GM20000 (cell line): ENCODE results near the gene CD3D.
A peak's percentile ranks its signal among the peaks of the same experiment; 100 is the strongest.

Source experiments
- DNase-seq: peaks from one replicate; pipeline ENCODE4 v3.0.0; 2012; ENCODE audit warnings: low spot score
- TF ChIP-seq, protein P1 (sequence below): IDR thresholded peaks from 2 replicates; pipeline ENCODE4 v1.5.1; 2012; ENCODE audit warnings: mild to moderate bottlenecking, control low read depth; ENCODE audit errors: extremely low read depth, missing control alignments

Gene CD3D

DNA sequence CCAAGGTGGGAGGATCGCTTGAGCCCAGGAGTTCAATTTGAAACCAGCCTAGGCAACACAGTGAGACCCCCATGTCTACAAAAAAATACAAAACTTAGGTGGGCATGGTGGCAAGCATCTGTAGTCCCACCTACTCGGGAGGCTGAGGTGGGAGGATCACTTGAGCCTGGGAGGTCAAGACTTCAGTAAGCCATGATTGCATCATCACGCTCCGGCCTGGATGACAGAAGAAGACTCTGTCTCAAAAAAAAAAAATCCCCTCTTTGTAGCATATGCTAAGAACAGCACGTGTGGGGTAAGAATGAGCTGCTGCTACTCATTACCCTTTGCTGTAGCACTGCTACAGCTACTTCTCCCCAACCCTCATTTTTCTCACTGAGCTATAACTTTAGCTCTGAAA lies 31.4 kb upstream of the CD3D start:
- TF ChIP-seq, protein P1, sequence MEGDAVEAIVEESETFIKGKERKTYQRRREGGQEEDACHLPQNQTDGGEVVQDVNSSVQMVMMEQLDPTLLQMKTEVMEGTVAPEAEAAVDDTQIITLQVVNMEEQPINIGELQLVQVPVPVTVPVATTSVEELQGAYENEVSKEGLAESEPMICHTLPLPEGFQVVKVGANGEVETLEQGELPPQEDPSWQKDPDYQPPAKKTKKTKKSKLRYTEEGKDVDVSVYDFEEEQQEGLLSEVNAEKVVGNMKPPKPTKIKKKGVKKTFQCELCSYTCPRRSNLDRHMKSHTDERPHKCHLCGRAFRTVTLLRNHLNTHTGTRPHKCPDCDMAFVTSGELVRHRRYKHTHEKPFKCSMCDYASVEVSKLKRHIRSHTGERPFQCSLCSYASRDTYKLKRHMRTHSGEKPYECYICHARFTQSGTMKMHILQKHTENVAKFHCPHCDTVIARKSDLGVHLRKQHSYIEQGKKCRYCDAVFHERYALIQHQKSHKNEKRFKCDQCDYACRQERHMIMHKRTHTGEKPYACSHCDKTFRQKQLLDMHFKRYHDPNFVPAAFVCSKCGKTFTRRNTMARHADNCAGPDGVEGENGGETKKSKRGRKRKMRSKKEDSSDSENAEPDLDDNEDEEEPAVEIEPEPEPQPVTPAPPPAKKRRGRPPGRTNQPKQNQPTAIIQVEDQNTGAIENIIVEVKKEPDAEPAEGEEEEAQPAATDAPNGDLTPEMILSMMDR, result no peak
- DNase-seq, result no peak

DNA sequence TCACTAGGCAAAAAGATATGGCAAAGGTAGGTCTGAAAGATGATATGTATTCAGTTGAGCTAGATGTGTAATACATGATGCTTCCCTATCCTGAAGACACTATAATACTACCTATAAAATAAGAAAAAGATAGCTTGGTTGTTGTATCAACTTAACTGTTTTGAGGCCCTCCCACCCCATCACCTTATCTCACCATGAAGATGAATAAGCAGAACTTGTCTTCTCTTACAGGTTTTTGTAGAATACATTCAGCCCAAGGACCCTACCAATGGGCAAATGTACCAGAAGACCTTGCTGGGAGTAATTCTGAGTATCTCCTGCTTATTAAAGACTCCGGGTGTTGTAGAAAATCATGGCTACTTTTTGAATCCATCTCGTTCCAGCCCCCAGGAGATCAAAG lies 30.8 kb upstream of the CD3D start:
- TF ChIP-seq, protein P1, result no peak
- DNase-seq, result no peak

DNA sequence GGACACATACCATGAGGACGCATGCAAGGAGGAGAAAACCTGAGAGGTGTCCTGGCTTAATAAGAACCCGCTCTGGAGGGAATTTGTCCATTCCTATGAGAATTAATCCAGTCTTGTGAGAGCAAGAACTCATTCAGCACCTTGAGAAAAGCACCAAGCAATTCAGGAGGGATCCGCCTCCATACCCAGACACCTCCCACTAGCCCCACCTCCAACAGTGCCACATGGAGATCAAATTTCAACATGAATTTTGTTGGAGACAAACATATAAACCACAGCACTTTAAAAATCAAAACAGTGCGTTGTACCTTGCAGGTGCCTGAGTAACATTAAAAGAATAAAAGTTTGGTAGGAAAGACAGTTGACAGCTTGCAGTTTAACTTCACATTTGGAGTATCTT lies 28.3 kb upstream of the CD3D start:
- TF ChIP-seq, protein P1, result no peak
- no peak for DNase-seq

GRCh38 chr11:118366287-118366686 lies 23.8 kb upstream of the CD3D start:
- DNase-seq, result no peak
- TF ChIP-seq, protein P1, result no peak

- DNase-seq, result no peak
- TF ChIP-seq, protein P1, result no peak
These were observed 22.6 kb upstream of the CD3D start for GRCh38 chr11:118364956-118365615.

GRCh38 chr11:118359295-118359958 lies 16.9 kb upstream of the CD3D start, which contains the start of gene UBE4A:
TSS of gene UBE4A (plus strand) at chr11:118359600. CDS start at chr11:118365081, 5,481 bp downstream.
- TF ChIP-seq, protein P1, result no peak
- peak; percentile 86 for DNase-seq

DNA sequence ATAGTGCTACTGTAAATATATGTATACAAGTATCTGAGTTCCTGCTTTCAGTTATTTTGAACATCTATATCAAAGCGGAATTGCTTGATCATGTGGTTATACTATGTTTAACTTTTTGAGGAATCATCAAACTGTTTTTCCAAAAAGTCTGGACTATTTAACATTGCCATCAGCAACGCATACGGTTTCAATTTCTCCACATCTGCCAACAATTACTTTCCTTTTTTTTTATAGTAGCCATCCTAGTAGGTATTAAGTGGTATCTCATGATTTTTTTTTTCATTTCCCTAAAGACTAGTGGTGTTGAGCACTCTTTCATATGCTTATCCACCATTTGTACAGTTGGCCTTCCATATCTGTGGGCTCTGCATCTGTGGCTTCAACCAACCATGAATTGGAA lies 15.6 kb upstream of the CD3D start:
- no peak for DNase-seq
- TF ChIP-seq, protein P1, result no peak
